Hematopoietic multipotent progenitor cell treated with erythropoietin and hydrocortisone succinate and interleukin-3 and kit ligand, for 6 days (in vitro differentiated cells): Measurements from ENCODE around the gene C7orf57.
"Not testable (repeated sequence)": the region's sequence is repeated elsewhere in the genome, so short reads cannot be mapped to it uniquely, and the experiment has no call there.

ENCODE experiments used
- DNase-seq: peaks from one replicate; pipeline ENCODE4 v3.0.0-alpha.2; 2015

Gene C7orf57

DNA sequence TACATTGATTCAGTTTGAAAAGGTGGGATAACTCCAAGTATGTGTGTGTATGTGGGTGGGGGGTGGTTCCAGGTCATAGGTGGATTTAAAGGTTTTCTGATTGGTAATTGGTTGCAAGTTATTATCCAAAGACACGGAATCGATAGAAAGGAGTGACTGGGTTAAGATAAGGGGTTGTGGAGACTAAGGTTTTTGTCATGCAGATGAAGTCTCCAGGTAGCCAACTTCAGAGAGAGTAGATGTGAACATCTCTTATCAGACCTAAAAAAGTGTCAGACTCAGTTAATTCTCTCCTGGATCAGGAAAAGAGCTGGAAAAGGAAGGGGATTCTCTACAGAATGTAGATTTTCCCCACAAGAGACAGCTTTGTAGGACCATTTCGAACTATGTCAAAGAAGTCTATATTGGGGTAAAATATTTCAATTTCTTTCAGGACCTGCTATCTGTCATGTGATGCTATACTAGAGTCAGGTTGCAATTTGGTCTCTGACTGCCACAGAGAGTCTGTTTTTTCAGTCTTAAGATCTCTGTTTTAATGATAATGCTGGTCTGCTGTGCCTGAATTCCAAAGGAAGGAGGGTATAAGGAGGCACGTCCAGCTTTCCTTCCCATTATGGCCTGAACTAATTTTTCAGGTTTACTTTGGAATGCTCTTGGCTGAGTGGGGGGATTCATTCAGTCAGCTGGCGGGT is 3.6 kb downstream of the C7orf57 start:
- DNase-seq = no peak

DNA sequence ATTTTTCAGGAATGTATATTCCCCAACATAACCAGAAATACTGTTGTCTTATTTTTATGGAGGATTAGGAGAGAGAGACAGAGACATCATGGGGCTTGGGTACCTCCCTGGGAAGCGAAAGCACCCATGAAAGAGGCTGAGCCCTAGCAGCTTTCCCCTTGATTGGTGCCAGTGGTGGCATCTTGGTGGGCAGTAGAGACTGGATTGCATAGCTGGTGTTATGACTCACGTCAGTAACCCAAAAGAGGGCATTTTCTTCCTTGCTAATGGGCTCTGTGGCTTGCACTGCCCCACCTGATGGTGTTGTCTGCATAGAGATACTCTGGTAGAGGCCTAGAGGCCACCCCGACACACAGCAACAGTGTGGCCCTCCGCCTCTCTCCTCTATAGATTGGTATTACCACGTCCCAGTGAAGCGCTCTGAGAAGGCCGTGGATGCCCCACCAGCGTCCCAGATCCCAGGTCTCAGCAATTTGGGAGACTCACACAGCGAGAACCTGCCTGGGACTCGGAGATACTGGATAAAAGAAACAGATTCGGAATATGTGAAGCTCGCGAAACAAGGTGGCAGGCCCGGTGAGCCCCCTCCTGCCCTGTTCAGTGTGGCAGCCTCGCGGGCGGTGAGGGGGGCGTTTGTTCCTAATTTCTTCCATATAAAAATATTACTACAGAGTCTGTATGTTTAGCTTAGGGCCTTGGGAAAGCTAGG is 5.8 kb downstream of the C7orf57 start:
- DNase-seq = no peak

DNA sequence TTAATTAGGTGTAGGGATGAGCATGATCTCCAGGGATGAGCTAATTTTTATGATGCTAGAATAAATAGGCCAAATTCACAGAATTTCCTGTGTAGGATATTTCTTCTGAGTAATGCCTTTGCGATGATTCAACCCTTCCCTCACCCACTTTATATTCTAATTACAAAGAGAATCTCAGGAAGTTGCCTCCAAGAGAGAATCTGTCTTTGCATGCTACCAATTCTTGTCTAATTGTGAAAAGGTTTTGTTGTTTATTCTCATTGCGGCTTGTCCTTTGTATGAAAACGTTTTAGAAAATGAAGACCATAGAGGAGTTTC is 6.3 kb downstream of the C7orf57 start:
- no peak for DNase-seq

DNA sequence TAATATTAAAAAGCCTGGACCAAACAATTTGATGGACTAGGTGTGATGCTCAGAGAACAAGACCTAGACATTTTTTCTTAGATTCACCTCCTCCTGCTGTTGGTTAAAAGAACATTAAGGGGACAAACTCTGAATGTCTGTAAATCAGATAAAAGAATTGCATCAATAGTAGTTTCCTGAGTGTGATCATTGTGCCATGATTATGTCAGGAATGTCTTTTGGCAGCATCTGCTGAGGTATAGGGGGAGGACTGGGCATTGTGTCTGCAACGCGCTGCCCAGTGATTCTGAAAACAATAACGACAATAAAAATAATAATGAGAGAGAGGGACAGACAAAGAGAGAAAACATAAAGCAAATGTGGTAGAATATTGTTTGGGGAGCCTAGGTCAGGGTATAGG is 6.9 kb downstream of the C7orf57 start:
- DNase-seq = no peak

DNA sequence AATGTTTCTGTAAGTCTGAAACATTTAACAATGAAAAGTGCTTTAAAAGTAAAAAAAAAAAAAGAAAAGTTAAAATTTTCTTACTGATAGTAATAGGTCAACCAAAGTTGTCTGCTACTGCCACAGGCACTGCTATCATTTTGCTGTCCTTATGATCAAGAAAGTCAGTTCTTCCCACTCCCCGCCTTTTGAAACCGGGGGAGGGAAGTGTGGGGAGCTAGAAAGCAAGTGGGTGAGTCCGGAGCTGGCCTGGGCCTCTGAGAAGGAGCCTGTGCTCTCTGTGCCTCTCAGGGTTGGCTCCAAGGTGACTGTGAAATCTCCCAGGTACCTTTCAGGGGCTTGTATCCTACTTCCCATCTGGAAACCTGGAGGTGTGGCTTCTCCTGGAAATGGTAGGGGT is 7.3 kb downstream of the C7orf57 start:
- DNase-seq = no peak

DNA sequence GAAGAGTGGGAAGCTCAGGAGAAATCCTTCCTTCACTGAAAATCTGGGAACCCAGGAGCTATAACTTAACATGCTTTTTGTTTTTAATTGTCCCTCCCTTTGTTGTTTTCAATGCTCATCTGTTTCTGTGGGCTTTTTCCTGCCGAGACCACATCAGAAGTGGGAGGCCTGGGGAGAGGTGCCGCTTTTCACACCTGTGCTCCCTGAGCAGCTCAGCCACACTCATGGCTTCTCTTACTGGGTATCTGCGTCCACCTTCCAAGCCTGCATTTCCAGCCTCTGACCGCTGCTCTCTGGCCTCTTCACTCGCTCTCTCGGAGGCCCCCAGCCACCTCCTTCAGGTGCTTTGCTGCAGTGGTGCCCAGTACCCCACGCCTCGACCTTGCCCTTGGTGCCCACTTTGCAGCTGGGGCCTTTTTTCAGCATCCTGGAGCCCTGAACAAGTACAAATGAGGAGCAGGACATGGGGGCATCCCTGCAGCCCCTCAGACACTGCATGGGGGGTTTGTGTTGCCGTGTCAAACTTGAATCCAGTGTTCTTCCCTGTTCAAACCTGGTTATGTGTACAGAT is 9.9 kb downstream of the C7orf57 start:
- no peak for DNase-seq

DNA sequence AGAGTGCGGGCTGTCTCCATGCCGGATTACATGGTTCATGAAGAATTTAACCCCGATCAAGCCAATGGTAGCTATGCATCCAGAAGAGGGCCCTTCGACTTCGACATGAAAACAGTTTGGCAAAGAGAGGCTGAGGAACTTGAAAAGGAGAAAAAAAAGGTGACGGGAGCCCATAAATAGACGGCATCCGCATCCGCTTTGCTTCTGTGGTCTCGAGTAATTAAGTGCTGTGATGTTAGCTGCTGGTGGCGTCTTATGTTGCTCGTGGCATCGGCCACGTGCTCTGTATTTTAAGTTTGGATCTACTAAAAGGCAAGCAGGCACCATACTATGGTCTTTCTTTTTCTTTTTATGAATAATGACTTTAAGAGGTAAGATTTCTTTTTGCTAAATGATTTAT is 11.1 kb downstream of the C7orf57 start:
- no peak for DNase-seq

DNA sequence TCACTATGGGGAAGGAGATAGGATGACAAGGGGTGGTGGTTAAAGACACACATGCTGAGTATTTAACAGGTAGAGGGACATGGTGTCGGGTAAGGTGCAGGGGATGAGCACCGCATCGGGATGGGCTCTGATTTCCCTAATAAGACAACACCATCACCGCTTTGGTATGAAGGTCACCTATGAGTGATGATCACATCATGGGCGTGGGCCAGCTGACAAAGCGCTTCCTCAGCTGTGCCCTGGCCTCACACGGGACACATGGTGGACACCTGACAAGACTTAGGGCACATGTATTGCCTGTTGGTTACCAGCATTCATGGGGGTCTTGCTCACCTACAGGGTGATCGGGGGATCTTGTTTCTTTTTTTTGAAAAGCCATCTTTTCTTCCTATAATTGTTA is 12.8 kb downstream of the C7orf57 start:
- DNase-seq = no peak

DNA sequence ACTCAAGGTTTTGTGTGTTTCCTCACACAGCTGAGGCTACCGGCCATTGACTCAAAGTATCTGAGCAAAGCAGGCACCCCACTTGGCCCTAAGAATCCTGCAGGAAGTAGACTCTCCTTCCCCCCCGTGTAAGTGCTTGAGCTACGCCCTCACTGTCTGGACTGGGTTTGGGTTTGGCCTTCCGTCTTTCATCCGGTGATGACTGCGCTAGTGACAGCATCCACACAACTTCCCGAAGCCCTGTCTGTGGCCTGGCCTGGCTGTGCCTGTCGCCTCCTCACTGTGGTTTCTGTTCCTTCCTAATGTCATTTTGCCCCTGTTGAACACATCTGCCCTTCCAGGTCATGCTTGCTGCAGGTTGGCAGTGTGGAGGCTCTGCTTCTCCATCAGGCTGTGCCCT is 14.5 kb downstream of the C7orf57 start:
- DNase-seq = no peak

DNA sequence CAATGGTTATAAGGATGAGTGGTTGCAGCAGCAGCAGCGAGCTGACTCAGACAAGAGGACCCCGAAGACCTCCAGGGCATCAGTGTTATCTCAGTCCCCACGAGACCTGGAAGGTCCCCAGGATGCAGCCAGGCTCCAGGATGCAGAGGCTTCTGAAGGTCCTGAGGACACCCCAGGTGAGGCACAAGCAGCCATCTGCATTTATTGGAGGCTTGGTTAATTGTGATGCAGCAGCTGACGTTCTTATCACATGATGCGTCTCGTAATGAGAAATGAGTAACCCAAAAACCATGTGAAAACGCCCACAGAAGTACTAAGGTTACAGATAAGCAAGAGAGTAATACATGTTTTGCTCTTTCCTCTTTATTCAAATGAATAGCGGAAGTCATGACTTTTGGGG is 17.4 kb downstream of the C7orf57 start:
- no peak for DNase-seq

DNA sequence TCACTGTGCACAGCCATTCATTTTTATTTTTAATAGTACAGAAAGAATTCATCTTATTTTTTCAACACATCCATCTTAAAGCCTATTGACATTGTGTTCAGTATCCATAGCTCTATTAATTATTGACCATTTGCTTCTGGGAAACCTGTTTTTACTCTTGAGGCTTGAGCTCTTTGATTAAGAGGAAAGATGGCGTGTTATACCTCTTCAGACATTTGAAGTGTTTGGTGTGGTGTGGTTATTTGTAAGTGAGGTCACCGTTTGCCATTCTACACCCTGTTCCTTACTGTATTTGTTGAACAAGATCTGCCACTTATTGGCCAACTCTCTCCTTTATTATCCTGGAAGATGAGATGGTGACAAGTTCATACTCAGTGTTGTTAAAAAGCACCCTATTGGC is 18.4 kb downstream of the C7orf57 start:
- no peak for DNase-seq

DNA sequence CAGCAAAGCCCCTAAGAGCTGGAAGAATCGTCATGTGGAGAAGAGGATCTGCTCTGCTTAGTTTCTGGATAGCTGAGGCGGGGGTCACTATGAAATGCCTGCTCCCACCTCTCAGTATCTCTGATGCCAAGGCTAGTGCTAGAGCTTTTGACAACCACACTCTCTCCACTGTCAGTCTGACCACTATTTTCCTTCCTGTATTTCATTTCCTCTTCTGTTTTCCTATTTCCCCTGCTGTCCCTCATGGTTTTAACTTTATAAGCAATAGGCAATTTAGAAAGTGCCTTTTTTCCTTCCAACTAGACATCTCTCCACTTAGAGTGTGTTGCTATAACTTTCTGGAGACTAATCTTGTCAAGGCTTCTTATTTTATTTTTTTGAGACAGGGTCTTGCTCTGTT is 23.6 kb downstream of the C7orf57 start:
- DNase-seq = no peak

DNA sequence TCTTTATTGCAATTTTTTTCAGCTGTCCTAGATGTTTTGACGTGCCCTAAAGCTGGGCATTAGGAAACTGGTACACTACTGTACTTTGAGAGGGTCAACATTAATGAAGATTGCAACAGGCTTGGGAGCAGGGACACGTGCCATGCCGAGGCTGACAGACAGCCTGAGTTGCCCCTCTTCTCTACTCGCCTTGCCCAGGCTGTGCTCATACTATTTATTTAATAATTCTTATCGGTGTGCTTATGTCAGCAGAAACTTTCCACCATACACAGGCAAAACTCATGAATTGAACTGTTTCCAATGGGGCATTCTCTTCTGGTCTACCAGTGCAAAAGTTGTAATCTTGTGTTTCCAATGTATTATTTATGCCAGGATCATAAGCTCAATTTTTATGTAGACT is 24.4 kb downstream of the C7orf57 start:
- DNase-seq = no peak

DNA sequence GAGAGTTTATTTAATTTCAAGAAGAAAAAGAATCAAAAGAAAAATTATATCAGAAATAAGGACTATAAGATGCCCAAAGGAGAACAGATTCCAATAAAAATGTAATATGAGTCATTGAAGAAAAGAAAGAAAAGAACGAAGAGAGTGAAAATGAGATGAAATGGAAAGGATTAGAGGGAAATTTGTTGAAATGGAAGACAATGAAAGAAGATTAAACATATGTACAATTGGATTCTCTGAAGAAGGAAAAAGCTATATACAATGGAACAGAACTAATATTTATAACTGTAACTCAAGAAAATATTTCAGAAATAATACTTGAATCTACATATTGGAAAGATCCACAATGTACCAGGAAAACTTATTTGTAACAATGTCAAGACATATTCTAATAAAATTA is 28.6 kb downstream of the C7orf57 start:
- no peak for DNase-seq

DNA sequence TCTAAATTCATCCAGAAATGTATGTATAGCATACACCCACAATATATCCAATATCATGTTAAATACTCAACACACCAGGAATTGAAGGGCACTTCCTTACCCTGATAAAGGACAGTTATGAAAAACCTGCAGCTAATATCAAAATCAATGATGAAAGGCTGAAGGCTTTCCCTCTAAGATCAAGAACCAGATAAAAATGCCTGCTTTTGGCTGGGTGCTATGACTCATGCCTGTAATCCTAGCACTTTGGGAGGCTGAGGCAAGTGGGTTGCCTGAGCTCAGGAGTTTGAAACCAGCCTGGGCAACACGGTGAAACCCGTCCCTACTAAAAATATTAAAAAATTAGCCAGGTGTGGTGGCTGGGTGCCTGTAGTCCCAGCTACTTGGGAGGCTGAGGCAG is 32.1 kb downstream of the C7orf57 start:
- DNase-seq = no peak

DNA sequence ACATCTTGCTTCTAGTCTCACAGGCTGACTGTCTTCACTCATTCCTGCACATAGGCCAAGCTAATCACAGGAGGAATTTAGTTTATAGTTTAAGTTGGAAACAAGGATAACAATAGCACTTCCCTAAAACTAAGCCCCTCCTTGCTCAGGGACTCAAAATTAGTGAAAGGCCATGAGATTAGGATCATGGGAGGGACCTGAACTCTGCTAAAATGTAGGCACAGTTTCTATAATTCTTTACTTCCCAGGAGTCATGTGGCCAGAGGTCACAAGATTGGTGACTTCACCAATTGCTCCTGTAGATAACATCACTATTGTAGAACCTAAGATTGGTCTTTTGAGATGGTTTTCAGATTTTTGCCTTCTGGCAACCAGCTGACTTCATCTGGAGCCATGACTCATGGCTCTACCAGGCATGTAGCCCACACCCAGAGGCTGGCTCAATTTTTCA is 38.9 kb downstream of the C7orf57 start:
- DNase-seq = no peak

DNA sequence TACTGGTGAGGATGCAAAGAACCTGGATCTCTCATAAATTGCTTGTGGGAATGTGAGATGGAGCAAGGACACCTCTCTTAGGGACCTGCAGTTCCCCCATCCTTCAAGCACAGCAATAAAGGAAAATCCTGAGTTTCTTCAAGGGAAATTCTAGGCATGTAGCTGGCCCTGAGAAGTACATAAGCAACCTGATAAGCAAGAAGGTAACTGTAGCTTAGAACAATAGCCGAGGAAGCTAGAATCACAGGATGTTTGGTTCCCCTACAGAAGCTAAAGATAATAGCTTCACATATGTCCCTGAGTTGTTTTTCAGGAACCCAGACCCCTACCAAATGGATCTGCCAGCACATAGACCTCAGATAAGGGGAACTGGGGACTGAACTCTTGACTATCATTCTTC is 42.1 kb downstream of the C7orf57 start:
- DNase-seq = no peak

DNA sequence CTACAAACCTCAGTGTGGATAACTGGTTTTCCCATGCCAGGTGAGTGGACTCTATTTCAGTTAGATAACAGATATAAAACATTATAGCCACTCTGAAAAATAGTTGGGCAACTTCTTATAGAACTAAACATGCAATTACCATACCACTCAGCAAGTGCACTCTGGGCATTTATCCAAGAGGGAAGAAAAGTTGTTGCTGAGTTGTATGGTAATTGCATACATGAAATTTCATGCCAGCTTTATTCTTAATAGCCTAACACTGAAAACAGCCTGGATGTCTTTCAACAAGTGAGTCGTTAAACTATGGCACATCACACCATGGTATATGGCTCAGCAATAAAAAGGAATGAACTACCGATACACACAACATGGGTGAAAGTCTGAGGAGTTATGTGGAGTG is 43.1 kb downstream of the C7orf57 start:
- DNase-seq = no peak

DNA sequence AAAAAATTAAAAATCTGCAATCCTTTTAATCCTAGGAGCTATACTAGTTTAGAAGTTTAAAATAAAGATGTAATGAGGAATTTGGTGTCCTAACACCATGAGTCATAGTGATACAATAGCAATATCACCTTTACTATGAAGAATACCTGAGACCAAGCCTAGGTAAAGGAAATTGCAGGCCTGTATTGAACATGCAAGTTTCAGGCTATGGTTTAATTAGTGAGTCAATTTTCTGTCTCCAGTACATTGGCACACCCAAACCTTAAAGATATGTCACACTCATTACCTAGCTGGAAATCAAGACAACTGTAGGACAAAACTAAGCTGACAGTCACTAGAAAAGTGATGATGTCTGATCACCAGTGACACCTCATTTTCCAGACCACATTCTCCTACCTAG is 47.0 kb downstream of the C7orf57 start:
- DNase-seq = not testable (repeated sequence)

DNA sequence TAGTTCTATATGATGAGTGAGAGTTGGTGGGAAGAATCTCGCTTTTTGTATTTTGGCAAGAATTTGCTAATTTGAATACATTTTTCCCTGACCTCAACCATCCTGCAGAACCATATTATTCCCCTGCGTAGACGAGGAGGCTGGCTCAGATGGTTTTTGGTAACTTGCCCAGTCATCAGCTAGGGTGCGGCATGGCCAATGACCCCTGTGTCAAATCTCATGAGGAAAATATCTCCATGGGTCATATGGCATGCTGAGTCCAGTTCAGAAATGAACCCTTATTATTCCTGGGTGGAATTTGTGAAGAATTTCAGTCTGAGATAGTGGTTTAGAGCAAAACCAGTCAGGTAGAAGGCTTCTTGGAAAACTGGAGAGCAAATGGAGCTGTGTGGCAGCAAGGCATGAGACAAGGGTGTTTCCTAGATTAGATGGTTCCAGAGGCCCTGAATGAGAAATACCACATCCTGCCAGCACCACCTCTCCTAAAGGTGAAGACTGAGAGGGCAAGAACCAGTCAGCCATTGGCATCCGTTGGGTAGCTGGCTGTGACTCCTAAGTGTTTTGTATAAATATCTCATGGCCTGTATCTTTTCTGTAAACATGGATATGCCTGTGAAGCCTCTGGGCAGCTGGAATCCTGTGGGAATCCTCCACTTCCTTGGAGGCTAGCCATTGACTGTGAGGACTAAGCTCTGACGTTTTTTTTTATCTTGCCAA is 47.9 kb downstream of the C7orf57 start:
- no peak for DNase-seq

DNA sequence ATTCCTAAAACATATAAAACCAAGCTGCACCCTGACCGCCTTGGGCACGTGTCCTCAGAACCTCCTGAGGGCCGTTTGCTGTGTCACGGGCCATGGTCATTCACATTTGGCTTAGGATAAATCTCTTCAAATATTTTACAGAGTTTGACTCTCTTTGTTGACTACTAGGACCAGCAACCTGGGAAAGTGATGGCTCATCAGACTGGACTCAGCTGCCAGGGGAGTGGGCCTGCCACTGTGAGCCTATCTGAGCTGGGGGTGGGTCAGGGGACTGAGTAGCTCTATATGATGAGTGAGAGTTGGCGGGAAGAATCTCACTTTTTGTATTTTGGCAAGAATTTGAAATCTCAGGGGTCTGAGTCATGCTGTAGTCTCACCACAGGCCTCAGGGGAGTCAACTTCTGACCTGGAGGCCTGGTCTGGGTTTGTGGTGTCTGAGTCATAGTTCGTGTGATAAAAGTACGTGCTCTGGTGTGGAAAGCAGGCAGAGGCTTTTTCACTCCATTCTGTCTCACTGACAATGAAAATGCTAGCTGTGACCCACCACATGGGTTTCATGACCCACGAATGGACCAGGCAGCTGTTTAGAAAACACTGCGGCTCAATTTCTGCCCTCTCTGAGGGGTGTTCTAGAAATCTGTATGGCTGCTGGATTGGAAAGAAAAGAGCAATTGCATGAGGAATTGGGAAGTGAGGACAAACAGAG is 49.5 kb downstream of the C7orf57 start:
- DNase-seq = peak; percentile 85

DNA sequence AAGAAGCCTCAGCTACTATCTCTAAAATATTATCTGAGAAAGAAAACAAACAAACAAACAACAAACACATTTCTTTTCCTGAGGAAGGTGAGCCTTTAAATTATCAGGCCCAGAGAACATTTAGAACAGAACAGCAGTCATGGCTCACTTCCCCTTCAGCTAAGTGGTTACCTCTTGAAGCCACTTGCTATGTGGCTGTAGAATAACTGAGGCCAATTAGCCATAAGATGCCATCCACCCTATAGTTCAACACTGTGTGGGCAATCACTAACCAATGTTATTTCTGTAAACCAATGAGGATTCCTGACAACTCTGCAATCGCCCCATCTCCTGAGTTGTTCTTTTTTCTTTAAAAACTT is 50.1 kb downstream of the C7orf57 start:
- no peak for DNase-seq

DNA sequence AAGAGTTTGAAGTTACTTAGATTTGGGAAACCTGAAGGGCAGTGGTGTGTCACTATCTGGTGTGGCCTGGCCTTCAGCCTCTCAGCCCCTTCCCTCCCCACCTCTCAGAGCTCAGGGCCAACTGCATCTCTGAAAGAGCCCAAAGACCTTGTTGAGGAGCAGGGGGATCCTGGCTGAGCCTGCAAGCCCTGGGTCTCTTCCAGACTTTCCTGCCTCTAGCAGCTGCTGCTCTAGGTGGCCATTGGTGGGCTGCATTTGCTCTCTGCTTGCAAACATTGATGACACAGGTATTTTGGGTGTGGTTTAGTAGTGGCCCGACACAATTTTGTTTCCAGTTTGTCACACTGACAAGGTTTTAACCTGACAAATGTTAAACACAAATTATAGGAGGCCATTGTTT is 50.6 kb downstream of the C7orf57 start:
- DNase-seq = no peak

DNA sequence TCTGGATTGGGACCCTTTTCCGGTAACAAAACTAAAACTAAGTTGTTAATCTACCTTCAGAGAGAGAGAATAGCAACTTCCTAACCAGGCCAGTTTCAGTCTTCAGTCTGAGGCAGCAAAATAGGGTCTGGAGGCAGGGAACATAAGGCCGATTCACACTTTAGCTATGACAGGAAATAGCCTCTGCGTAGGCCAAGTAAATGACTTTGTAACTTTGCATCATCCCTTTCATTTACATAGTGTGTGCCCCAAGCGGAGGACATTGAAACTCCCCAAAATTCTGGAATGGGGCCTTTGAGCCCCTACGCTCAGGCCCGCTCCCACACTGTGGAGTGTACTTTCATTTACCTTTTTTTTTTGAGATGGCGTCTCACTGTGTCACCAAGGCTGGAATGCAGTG is 52.0 kb downstream of the C7orf57 start:
- DNase-seq = no peak
